ENCODE data around the gene PLXNA1. TPM values are rescaled to one million over a fixed set of nuclear protein-coding genes. Genes with fewer than 3 reads are reported as not detected.

Gene PLXNA1
- total RNA-seq, 2 experiments from 2014 or later: 6.5 to 7.4 TPM

DNA sequence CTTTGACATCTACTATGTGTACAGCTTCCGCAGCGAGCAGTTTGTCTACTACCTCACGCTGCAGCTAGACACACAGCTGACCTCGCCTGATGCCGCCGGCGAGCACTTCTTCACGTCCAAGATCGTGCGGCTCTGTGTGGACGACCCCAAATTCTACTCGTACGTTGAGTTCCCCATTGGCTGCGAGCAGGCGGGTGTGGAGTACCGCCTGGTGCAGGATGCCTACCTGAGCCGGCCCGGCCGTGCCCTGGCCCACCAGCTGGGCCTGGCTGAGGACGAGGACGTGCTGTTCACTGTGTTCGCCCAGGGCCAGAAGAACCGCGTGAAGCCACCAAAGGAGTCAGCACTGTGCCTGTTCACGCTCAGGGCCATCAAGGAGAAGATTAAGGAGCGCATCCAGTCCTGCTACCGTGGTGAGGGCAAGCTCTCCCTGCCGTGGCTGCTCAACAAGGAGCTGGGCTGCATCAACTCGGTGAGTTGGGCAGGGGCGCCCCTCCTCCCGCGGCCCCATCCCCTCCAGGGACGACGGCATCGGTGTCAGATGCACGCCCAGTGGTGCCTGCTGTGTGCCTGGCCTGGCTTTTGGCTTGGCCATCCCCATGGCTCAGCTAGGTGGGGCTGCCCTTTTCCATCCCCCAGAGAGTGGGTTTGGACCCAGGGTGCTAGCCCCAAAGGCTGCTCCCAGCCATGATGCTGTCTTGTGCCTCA lies 6.6 kb downstream of the PLXNA1 start:
- ChIA-PET POLR2A (no interaction called here), CTCF (no interaction called here)
- Mint-ChIP-seq H3K9me3 (no peaks in the 10 kb centered on the region), H3K4me1 (no peaks in the 10 kb centered on the region), H3K27ac (no peak overlapping the region), H3K36me3 (ENCODE audit: low read depth) (no peaks in the 10 kb centered on the region), H3K27me3 (no peaks in the 10 kb centered on the region), H3K4me3 (no peak overlapping the region)
- no peak for DNase-seq

DNA sequence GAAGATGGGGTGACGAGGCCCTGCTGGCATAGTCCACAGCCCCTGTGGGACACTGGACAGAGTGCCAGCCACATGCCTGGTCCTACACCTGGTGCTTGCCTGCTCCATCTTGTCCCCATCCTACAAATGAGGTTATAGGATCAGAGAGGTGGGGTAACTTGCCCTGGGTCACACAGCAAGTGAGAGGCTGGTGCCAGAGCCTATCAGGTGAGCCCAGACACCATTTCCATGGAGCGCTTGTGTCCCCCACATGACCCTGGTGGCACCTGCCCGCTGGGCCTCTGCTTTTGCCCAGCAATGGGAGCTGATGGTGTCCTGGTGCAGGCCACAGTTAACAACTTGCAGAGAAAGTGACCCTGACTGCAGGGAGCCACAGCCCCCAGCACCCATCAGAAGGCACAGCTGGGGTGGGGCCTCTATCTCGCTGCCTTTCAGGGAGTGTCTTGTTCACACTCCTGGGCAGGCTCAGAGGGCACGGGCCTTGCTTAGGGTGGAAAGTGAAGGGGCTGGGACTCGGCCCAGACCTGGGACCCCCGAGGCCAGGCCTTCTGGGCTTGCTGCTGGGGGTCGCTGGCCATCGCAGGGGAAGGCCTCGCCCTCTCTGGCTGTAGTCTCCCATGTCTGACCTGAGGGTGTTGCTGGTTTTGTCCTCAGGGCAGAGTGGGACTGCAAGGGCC lies 7.2 kb downstream of the PLXNA1 start:
- H3K9me3 Mint-ChIP-seq: no peaks in the 10 kb centered on the region
- DNase-seq: no peak
- no peak overlapping the region for H3K4me3 Mint-ChIP-seq
- H3K27ac Mint-ChIP-seq: no peak overlapping the region
- ChIA-PET CTCF (no interaction called here), POLR2A (no interaction called here)
- no peaks in the 10 kb centered on the region for H3K36me3 Mint-ChIP-seq (ENCODE audit: low read depth)
- H3K4me1 Mint-ChIP-seq: no peaks in the 10 kb centered on the region
- H3K27me3 Mint-ChIP-seq: no peaks in the 10 kb centered on the region

DNA sequence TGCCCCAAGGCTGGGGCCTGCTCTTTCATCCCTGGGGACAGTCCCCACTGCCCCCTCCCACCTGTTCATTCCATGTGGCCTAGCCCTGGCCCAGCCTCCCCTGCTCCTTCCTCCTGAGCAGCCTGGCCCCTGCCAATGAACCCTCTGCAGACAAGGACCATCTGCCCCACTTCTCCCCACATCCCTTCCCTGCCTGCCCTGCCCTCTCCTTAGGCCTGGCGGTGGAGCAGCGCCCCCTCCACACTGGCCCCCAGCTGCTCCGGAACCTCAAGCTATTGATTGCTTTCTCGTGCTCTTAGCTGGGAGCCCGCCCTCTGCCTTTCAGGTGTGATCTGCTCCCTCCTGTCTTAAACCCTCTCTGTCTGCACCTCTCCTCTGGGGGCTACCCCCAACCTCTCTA lies 8.0 kb downstream of the PLXNA1 start:
- no peak for DNase-seq
- Mint-ChIP-seq H3K27me3 (no peaks in the 10 kb centered on the region), H3K9me3 (no peaks in the 10 kb centered on the region), H3K4me1 (no peaks in the 10 kb centered on the region), H3K4me3 (no peak overlapping the region), H3K36me3 (ENCODE audit: low read depth) (no peaks in the 10 kb centered on the region), H3K27ac (no peak overlapping the region)
- CTCF ChIA-PET: no interaction called here
- POLR2A ChIA-PET: no interaction called here

DNA sequence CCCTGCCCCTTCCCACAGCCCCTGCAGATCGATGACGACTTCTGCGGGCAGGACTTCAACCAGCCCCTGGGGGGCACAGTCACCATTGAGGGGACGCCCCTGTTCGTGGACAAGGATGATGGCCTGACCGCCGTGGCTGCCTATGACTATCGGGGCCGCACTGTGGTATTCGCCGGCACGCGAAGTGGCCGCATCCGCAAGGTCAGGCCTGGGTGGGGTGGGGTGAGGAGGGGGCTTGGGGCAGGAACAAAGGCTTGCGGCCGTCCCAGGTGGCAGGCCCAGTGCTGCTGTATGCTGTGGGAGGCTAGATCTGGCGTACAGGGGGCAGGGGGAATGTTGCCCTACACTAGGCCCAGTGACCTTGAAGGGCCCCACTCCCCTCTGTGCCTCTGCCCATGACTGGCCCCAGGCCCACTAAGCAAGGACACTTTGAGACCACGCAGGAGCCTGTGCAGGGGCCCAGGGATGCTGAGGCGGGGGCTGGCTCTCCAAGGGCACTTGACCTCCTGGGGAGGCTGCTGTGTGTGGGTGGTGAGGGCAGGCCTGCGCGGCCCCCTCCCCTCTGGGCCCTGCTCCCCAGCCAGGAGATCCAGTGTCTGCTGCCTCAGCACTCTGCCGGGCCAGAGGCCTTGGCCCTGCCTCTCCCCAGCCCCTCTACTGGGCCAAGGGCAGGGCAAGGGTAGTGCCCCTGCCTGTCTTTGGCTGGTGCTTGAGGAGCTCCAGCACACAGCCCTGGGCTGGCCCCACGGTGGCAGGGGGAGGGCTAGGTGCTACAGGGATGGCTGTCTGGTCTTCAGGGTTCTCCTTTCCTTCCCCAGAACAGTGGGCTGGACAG lies 8.7 kb downstream of the PLXNA1 start:
- no peaks in the 10 kb centered on the region for H3K9me3 Mint-ChIP-seq
- no peak overlapping the region for H3K27ac Mint-ChIP-seq
- no peak for DNase-seq
- CTCF ChIA-PET: no interaction called here
- no peak overlapping the region for H3K4me3 Mint-ChIP-seq
- H3K36me3 Mint-ChIP-seq (ENCODE audit: low read depth): no peaks in the 10 kb centered on the region
- no peaks in the 10 kb centered on the region for H3K27me3 Mint-ChIP-seq
- POLR2A ChIA-PET: no interaction called here
- H3K4me1 Mint-ChIP-seq: no peaks in the 10 kb centered on the region

DNA sequence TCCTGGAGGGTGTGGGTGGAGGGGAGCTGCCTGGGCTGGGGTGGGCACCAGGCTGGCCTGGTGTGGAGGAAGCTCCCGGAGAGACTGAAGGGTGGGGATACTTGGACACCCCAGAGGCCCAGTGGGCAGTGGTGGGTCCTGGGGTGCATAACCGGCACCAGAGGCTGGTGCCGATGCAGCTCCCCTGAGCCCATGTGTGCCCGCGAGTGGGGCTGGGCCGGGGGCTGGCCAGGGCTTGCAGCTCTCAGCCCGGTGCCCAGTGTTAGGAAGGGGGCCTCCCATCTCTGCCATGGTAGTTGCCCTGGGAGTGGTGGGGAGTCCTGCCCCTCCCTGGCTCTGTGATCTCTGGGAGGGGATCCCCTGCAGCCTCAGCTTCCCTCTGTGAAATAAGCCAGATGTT lies 9.3 kb downstream of the PLXNA1 start:
- Mint-ChIP-seq H3K9me3 (no peaks in the 10 kb centered on the region), H3K27me3 (no peaks in the 10 kb centered on the region), H3K4me3 (no peak overlapping the region), H3K36me3 (ENCODE audit: low read depth) (no peaks in the 10 kb centered on the region), H3K4me1 (no peaks in the 10 kb centered on the region), H3K27ac (no peak overlapping the region)
- ChIA-PET POLR2A (no interaction called here), CTCF (no interaction called here)
- DNase-seq: no peak

DNA sequence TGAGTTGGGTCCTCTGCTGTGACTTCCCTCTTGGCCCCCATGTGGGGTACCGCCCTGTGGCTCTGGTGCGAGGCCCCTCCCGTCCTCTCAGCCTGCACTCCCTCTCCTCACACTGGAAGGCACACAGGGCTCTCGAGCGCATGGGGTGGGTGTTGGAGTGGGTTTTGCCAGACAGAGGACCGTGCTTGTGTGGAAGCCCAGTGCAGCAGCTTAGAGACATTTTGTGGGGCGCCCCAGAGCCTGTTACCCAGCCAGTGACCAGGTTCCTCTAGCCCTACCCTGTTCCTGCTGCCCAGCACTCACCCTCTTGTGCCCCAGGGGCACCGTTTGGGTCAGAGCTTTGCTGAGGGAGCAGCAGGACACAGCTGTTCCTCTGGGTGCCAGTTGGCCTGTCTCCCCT lies 9.9 kb downstream of the PLXNA1 start:
- Mint-ChIP-seq H3K4me3 (no peak overlapping the region), H3K9me3 (no peaks in the 10 kb centered on the region), H3K4me1 (no peaks in the 10 kb centered on the region), H3K36me3 (ENCODE audit: low read depth) (no peaks in the 10 kb centered on the region), H3K27ac (no peak overlapping the region), H3K27me3 (no peaks in the 10 kb centered on the region)
- CTCF ChIA-PET: no interaction called here
- POLR2A ChIA-PET: no interaction called here
- DNase-seq: no peak

DNA sequence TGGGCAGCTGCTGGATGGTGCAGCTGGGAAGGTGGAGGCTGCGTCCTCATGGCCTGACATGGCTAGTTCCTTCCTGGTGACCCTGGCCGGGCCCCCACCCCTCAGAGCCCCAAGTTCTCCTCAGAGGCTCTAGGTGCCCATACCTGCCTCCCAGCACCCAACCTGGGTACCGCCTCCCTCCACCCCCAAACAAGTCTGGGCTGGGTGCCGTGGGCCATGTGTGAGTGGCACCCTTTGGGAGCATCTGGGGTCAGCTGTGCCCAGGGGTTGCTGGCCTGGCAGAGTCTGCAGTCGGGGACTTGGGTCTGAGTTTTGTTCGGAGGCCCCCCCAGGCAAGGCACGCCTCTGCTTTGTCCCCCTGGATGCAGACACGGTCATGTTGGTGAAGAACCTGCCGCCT lies 10.5 kb downstream of the PLXNA1 start:
- H3K4me1 Mint-ChIP-seq: no peaks in the 10 kb centered on the region
- no peaks in the 10 kb centered on the region for H3K36me3 Mint-ChIP-seq (ENCODE audit: low read depth)
- no peak overlapping the region for H3K4me3 Mint-ChIP-seq
- ChIA-PET CTCF (no interaction called here), POLR2A (no interaction called here)
- no peak for DNase-seq
- H3K27ac Mint-ChIP-seq: no peak overlapping the region
- no peaks in the 10 kb centered on the region for H3K27me3 Mint-ChIP-seq
- H3K9me3 Mint-ChIP-seq: no peaks in the 10 kb centered on the region

DNA sequence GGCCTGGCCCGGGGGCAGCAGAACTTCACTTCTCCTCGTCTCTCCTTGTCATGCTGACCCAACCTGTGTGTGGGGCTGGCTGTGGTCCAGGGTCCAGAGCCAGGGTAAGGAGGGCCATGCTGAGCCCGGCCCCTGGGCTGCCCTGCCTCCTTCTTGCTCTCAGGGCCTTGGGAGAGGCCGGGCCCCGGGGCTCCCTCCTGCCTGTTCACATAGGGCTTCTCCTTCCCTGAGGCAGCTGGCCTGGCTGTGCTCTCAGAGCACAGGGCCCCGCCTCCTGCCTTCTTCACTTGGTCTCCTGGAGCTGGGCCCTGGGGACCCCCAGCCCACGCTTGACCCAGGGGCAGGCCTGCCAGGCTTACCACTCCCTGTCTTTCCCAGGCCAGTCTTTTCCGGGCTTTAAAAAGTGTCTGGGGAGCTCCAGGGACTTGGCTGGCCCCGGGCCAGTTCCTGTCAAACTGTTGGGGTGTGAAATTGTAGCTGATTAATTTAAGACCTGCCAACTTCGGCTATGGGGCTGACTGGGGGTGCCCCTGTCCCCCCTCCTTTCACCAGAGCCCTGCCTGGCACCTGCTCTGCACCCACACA lies 11.8 kb downstream of the PLXNA1 start:
- no peak overlapping the region for H3K4me3 Mint-ChIP-seq
- no peak overlapping the region for H3K27ac Mint-ChIP-seq
- H3K9me3 Mint-ChIP-seq: no peaks in the 10 kb centered on the region
- H3K4me1 Mint-ChIP-seq: no peaks in the 10 kb centered on the region
- ChIA-PET POLR2A (no interaction called here), CTCF (no interaction called here)
- no peaks in the 10 kb centered on the region for H3K27me3 Mint-ChIP-seq
- no peak for DNase-seq
- no peaks in the 10 kb centered on the region for H3K36me3 Mint-ChIP-seq (ENCODE audit: low read depth)

DNA sequence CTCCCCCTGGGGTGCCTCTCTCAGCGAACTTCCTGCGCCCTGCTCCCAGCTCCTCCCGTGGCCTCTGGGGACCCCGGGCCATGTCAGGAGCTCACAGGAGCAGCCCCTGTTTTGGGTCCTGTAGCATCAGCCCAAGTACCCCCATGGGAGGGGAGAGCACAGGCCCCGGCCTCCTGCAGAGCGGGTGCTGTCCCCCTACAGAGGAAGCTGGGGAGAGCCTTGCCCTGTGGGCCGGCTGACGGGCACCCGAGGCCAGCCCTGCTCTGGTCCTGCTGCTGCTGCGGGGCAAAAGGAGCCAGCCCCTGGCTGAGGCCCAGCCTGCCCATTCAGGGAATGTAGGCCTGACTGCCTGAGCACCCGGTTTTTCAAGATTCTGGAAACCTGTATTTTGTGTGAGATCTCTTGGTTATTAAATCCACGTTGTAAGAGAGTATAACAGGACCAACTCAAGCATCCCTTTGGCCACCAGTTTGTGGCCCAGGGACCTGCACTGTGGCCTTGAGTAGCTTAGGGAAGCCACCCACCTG lies 12.4 kb downstream of the PLXNA1 start:
- H3K9me3 Mint-ChIP-seq: no peaks in the 10 kb centered on the region
- POLR2A ChIA-PET: no interaction called here
- no peak overlapping the region for H3K4me3 Mint-ChIP-seq
- no peak overlapping the region for H3K27ac Mint-ChIP-seq
- CTCF ChIA-PET: no interaction called here
- no peaks in the 10 kb centered on the region for H3K4me1 Mint-ChIP-seq
- no peak for DNase-seq
- H3K27me3 Mint-ChIP-seq: no peaks in the 10 kb centered on the region
- no peaks in the 10 kb centered on the region for H3K36me3 Mint-ChIP-seq (ENCODE audit: low read depth)

DNA sequence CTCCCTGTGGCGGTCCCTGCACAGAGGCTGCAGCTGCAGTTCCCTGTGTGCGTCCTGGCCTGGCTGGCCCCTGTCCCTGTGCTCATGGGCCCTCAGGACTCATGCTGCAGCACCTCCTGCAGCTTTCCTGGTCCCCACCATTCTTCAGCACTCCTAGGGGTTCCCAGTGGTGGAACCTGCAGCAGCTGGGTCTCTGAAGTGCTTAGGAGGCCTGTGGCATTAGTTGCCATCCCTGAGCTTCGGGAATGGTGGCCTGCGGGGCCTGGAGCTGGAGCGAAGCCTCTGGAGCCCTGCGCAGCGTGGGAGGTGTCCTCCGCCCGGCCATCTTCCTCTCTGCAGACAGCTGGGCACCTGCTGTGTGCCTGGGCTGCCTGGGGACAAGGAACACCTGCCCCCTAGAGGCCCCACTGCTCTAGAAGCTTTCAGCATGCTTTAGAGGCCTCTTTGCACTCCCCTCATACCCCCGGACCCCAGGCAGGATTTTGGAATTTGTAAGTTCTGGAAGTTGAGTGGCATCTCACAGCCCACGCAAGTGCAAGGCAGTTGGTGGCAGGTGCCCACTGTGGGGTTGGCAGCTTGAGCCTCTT lies 13.1 kb downstream of the PLXNA1 start:
- H3K9me3 Mint-ChIP-seq: no peaks in the 10 kb centered on the region
- no peaks in the 10 kb centered on the region for H3K27me3 Mint-ChIP-seq
- DNase-seq: no peak
- H3K4me3 Mint-ChIP-seq: no peak overlapping the region
- H3K36me3 Mint-ChIP-seq (ENCODE audit: low read depth): no peaks in the 10 kb centered on the region
- no peaks in the 10 kb centered on the region for H3K4me1 Mint-ChIP-seq
- ChIA-PET POLR2A (no interaction called here), CTCF (interaction anchor here (0.6 kb wide), 1 partner anchor 244 kb away, joined by 3 read pairs; no protein-coding TSS in a partner anchor)
- no peak overlapping the region for H3K27ac Mint-ChIP-seq

DNA sequence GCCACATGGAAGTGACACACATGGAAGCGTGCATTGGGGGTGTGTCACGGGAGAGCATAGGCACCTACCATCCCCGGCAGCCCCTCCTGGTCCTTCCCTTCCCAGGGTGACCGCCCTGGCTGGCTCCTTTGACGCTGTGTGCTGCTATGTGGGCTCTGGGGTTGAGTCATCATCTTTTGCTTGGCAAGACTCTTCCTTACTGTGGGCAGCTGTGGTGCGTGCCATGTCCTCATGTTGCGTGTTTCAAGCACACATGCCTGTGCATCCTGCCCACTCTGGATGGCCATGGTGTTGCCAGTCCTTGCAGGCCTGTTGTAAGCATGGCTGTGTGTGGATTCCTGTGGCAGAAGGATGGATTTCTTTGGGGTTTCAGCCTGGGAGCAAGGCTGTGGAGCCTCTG lies 14.0 kb downstream of the PLXNA1 start:
- H3K27me3 Mint-ChIP-seq: no peaks in the 10 kb centered on the region
- CTCF ChIA-PET: no interaction called here

DNA sequence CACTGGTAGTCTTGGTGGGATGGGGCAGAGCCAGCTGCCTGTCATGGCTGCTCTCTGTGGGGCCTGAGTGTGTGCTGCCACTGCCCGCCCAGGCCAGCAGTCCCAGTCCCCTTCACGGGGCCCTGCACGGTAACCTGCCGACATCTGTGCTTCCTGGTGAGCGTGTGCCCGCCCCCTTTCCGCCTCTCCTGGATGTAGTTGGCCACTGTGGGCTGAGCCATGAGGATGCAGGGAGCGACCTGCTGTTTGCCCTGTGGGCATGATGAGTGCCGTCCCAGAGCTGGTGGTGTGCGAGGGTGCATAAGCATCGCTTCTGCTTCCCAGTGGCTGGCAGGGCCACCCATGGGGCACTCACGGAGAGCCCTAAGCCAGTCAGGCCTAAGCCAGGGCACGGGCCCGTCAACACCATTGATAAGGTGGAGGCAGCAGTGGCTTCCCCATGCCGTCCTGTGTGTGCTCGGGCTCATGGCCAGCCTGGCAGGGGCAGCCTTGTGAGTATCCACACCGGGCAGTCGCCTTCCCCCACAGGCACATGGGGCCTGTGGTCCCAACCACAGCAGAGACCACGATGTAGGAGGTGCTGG lies 14.6 kb downstream of the PLXNA1 start:
- CTCF ChIA-PET: no interaction called here
- Mint-ChIP-seq H3K4me3 (no peak overlapping the region), H3K4me1 (no peaks in the 10 kb centered on the region), H3K27me3 (no peaks in the 10 kb centered on the region), H3K9me3 (no peaks in the 10 kb centered on the region), H3K36me3 (ENCODE audit: low read depth) (no peaks in the 10 kb centered on the region), H3K27ac (no peak overlapping the region)
- DNase-seq: no peak
- POLR2A ChIA-PET: no interaction called here

More for the DNA sequence above, 14.0 kb downstream of the PLXNA1 start:
- DNase-seq: no peak
- H3K4me1 Mint-ChIP-seq: no peaks in the 10 kb centered on the region
- no peaks in the 10 kb centered on the region for H3K36me3 Mint-ChIP-seq (ENCODE audit: low read depth)
- POLR2A ChIA-PET: no interaction called here
- H3K9me3 Mint-ChIP-seq: no peaks in the 10 kb centered on the region
- H3K27ac Mint-ChIP-seq: no peak overlapping the region
- no peak overlapping the region for H3K4me3 Mint-ChIP-seq

DNA sequence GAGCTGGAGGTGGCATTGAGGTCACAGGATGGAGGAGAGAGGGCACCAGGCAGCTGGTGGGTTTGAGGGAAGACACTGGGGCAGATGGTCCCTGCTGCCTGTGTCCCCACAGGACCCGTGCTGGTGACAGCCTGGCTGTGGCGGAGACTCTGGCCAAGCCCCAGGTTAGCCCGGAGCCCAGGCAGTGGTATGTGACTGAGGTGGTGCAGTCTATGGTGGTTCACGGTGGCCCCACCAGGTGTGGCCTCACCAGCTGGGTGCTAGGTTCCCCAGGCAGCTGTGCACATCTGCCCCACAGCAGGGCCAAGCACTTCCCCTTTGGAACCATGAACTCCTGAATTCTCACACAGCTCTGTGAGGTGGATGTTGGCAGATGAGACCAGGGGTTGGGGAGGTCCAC lies 15.4 kb downstream of the PLXNA1 start:
- ChIA-PET CTCF (no interaction called here), POLR2A (no interaction called here)
- no peak overlapping the region for H3K27ac Mint-ChIP-seq
- no peak for DNase-seq
- H3K27me3 Mint-ChIP-seq: no peaks in the 10 kb centered on the region
- no peaks in the 10 kb centered on the region for H3K36me3 Mint-ChIP-seq (ENCODE audit: low read depth)
- H3K4me3 Mint-ChIP-seq: no peak overlapping the region
- no peaks in the 10 kb centered on the region for H3K4me1 Mint-ChIP-seq
- H3K9me3 Mint-ChIP-seq: no peaks in the 10 kb centered on the region

All from activated CD4-positive, alpha-beta memory T cell treated with anti-CD3 and anti-CD28 coated beads, Interleukin-2, amount 10 ng/mL, durations not matched to agents 7 days and 5 days (primary cell).